Measurements from ENCODE around the gene KREMEN1.
A peak's percentile ranks its signal among the peaks of the same experiment; 100 is the strongest.
"Not testable (repeated sequence)": the region's sequence is repeated elsewhere in the genome, so short reads cannot be mapped to it uniquely, and the experiment has no call there.

KREMEN1 gene

DNA sequence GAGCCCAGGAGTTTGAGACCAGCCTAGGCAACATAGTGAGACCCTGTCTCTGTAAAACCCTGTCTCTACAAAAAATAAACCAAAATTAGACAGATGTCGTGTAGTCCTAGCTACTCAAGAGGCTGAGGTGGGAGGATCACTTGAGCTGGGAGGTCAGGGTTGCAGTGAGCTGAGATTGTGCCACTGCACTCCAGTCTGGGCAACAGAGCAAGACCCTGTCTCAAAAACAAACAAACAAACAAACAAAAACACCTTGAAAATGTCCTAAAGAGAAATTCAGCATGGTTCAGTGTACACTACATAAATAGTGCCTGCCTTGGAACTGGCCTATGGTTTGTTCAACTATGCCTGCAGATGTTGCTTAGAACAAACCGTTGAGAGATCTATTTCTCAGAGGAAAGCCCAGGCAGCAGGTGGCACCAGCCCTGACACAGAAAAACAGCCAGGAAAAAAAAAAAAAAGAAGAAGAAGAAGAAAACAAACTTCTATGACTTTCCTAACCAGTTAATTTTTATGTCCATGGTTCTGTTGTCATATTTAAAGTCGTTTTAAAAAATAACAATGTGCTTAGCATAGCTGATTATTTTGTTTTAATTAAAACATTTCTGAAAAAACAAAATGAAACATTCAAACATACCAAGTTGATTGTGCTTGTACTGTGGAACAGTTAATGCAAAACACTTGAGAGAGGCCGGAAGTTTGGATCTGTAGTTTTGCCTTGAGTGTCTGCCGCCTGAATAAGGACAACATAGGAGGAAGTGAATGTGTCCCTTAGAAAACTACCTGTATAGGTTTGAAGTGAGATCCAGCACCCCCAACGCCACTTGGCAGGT is 5.4 kb downstream of the KREMEN1 start:
- no peak for DNase-seq (ENCODE audit: low read depth, low spot score)

DNA sequence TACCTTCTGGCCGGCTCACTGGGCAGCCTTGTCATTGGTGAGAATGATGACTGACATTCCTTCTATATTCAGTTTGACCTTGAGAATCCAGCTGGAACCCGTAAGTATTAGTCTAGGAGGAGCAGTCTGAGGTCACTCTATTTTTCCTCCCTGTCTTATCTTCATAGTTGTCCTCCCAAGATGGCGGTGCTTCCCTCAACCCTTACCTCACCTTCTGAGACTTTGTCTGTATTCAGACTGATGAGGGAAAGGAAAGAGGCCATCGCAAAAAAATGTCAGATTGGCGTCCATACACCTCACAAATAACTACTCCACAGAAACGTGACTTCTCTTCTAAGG is 6.0 kb downstream of the KREMEN1 start:
- DNase-seq (ENCODE audit: low read depth, low spot score): no peak

DNA sequence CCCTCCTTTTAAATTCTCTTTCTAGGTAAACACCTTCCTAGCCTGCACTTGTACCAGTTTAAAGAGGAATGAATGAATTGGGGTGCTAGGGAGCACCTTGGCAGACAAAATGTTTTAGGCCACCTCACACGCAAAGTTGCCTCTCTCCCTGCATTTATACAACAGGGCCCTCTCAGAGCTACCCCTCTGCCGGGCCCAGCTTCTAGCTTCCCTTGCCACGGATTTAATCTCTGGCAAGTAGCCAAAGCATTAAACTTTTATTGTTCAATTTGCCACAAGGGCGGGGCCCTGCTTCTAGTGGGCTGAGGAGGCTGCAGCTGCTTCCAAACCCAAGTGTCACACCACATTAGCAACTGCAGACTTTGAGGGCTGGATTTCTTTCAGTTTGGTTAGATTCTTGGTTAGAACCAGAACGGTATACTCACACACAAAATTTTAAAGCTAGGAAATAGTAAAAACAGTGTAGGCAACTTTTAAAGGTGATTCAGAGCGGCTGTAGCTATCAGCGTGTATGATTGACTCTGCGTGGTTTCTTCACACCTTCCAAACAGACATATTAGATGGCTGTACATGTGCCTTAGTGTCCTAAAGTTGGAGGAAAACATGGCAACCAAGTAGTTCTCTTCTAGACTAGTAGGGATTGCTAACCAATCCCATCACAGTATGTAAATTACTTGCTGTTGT is 6.5 kb downstream of the KREMEN1 start:
- DNase-seq (ENCODE audit: low read depth, low spot score): no peak

DNA sequence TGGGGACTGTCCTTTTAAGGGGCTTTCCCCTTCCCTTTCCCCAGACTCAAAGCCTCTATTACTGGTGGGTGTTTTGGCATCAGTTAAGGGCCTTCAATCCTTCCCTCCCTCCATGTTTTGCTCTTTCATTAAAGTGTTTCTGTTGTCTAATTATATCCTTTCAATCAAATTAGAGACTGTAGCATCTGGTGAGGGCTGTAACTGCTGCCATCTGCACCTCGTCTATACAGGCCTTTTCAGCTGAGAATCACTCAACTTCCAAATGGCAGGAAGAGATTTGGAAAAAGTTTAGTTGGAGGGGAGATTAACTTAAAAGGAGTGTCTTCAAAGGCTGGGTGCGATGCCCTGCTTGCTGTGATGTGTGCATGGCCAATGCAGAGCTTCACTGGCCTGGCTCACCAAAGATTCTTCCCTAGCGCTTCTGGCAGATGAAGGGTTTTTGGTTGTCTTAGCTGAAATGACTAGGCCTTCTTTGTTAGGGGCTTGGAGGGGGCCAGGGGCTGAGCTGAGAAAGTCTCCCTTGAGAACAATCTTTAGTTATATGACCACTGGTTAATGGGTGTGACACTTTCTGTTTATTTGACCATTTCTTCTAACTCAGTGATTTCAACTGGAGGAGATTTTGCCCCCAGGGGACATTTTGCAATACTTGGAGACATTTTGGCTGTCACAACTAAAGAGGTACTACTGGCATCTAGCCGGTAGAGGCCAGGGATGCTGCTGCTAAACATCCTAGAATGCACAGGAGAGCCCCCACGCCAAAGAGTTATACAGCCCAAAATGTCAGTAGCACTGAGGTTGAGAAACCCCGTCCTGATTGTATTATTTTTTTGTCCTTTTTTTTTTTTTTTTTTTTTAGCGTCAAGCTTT is 7.5 kb downstream of the KREMEN1 start:
- DNase-seq (ENCODE audit: low read depth, low spot score): no peak

DNA sequence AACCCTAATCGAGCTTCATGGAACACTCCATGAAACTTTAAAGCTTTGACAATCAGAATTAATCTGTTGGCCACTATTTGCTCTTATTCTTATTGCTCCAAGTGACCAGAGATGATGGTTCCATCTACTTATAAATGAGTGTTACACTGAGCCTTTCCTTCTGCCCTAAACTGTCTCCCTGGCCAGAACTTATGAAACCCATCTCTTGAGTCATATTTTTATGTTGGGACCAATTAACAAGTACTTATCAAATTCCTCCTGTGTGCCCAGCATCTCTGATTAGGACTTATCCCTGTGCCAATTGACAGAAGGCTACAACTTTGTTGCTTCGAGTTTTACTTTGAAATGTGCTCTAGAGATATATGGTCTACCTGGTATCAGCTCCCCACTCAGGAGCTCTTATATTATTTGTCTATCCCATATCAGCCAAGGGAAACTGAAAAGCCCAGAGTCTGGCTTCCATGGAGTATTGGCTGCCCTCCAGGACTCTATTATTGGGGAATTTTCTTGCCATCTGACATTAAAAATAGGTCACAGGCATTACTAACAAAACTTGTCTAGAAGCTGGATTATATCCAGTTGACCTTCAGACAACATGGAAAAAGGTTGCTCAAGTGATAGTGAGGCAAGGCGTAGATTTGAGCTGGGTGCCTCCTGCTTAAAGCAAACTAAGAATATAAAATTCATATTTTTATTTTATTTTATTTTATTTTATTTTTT is 8.8 kb downstream of the KREMEN1 start:
- DNase-seq (ENCODE audit: low read depth, low spot score): no peak

DNA sequence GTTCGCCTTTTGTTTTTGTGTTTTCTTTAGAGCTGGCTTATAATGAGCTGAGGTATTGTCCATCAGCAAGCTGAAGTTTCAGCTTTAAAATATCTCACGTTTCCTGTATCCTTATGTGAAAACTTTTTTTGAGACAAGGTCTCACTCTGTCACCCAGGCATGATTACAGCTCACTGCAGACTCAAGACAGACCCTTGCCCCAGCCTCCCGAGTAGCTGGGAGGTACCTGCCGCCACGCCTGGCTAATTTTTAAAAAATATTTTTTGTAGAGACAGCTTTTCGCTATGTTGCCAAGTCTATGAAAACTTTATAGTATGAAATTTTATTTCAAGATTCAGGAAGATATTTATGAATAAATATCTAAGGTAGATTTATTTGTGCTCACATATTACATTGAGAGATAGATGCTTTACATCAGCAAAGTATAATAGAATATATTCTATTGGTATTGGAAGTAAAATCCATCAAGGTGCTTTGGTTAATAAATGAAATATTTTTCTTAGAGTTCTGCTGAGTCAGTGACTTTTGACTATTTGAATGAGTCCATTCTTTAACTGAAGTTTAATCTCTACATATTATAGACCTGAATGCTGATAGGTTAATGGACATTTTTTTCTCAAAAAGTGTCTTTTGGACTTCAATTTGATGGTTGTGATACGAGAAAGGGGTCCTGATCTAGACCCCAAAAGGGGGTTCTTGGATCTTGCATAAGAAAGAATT is 10.2 kb downstream of the KREMEN1 start:
- no peak for DNase-seq (ENCODE audit: low read depth, low spot score)

DNA sequence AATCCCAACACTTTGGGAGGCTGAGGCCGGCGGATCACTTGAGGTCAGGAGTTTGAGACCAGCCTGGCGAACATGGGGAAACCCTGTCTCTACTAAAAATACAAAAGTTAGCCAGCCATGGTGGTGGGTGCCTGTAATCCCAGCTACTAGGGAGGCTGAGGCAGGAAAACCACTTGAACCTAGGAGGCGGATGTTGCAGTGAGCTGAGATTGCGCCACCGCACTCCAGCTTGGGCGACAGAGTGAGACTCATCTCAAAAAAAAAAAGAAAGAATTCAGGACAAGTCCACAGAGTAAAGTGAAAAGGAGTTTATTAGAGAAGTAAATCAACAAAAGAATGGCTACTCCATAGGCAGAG is 10.7 kb downstream of the KREMEN1 start:
- not testable (repeated sequence) for DNase-seq (ENCODE audit: low read depth, low spot score)

DNA sequence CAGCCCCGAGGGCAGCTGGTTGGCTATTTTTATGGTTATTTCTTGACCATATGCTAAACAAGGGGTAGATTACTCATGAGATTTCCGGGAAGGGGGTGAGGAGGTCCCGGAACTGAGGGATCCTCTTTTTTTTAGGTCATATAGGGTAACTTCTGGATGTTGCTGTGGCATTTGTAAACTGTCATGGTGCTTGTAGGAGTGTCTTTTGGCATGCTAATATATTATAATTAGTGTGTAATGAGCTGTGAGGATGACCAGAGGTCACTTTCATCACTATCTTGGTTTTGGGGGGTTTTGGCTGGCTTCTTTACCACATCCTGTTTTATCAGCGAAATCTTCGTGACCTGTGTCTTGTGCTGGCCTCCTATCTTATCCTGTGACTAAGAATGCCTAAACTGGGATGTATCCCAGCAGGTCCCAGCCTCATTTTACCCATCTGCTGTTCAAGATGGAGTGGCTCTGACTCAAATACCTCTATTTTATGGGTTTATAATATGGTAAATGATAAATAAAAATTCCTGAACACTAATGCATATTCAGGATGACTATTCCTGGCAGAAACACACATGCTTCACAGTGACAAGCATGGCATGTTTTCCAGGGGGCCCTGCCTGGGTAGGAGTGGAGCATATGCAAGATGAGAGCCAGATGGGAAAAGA is 11.2 kb downstream of the KREMEN1 start:
- DNase-seq (ENCODE audit: low read depth, low spot score): no peak

DNA sequence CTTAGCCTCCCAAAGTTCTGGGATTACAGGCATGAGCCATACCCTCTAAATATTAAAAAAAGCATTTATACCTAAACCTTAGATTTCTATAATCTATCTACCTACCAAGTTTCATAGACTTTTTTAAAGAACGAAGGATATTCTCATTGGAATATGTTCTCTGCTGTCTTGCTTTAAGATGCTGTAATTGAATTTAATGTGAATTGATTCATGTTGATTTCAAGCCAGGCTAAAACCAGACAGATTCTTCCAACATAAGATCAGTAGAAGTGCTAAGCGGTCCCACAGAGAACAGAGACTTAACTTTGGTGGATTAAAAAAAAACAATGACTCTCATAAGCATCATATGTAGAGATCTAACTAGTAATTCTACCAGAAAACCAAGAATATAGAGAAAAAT is 14.2 kb downstream of the KREMEN1 start:
- no peak for DNase-seq (ENCODE audit: low read depth, low spot score)

DNA sequence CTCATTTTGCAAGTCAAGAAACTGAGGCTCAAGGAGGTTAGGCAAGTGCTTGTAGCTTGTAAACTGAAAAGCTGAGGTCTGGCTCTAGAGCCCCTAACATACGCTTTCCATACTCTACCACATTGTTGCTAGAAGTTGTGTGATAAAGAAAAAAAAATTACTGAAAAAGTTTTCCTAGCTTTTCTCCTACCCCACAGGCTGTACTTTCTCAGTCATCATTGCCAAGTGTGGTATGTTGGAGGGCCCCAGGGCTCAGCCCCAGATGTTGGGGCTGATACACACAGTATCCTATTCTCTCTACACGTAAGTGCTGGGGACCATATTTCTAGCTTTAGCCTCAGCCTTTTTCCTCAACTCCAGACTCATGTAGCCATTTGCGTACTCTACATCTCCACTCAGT is 16.0 kb downstream of the KREMEN1 start:
- DNase-seq (ENCODE audit: low read depth, low spot score): no peak

DNA sequence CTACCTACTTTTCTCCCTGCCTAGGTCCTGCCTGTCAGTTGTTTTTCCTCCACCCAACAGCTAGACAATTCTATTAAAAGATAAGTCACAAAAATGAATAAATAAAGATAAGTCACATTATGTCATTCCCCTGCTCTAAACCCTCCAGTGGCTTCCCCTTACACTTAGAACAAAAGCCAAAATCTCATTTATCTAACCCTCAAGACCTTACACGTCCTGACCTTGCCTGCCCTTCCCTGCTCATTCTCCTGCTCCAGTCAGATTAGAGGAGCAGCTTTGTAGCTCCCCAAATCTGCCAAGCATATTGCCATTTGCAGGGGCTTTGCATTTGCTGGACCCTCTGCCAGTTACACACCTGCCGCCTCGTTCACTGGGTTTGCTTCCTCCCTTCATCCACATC is 16.7 kb downstream of the KREMEN1 start:
- DNase-seq (ENCODE audit: low read depth, low spot score): no peak

DNA sequence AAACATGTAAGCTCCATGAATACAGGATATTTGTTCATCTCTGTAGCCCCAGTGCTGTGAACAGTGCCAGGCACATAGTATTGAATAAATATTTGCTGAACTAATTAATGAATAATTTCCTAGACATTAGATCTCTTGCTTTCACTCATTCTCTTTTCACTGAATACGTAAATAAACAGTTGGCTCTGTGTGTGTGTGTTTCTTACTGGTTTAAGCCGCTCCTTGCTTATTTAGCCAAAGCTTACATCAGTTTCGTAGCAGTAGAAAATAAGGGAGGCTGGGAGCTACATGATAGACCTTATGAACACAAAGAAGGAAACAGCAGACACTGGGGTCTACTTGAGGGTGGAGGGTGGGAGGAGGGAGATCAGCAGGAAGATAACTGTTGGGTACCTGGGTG is 17.2 kb downstream of the KREMEN1 start:
- DNase-seq (ENCODE audit: low read depth, low spot score): no peak

DNA sequence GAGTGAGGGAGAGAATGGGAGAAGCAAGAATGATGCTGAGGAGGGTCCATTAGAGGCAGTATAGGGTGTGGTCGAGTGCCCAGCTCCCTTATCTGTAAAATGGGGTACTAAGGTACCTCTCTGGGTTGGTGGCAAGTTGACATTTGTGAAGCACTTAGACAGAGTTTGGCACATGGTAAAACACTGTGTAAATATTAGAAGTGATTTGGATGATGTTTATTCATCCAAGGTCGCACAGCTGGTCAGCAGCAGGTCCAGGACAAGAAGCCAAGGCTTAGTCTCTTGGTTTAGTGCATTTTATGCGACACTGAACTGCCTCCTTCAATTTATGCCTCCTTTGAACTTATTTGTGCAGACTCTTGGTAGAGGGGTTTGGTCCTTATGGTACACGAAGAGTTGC is 19.4 kb downstream of the KREMEN1 start:
- DNase-seq (ENCODE audit: low read depth, low spot score): no peak

DNA sequence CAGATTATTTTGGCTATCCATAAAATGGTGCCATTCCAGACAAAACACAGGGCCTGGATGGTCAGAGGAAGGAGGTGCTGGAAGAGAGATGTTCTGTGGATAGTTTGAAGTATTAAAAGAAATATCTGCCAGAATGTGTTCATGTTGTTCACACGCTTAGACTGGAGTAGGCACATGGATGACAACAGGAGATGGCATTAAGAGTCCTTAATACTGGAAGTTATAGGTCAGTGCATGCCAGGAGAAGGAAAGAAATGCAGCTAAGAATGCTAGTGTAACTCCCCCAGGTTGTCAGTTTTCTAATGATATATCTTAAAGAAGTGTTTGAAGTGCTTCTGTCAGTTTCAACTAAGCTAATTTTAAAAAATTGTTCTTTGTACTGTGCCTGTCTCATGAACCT is 20.2 kb downstream of the KREMEN1 start:
- DNase-seq (ENCODE audit: low read depth, low spot score): no peak

DNA sequence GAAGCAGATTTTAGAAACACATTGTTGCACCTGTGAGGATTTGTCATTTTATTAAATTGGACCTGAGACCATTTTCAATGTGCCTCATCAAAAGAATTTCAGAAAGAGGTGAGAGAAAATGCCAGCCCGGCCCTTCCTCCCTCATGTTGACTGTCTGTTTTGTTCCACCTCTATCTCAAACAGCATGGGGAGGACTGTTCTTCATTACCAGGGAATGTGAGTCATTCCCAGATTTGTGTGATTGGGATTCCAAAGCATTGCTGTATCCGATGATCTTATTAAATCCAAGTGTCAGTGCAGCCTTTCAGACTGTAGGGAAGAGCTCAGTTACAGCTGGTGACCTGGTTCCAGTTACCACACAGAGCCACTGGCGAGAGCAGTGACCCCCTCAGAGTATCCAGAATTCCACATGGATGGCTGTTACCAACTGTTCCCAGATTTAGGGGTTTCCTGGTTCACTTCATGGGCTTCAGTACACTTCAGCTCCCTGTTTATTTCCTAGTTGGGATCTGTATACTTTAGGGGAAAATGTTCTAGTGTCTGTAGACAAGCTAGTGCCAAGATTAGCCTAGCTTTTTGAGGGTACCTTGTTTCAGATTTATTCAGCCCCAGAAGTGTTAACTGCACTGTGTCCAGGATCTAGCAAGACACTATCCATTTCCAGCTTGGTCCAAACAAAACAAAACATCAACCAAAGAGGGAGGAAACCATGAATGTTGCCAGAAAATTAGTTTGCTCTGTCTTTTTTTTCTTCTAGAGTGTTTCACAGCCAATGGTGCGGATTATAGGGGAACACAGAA is 20.9 kb downstream of the KREMEN1 start:
- no peak for DNase-seq (ENCODE audit: low read depth, low spot score)

DNA sequence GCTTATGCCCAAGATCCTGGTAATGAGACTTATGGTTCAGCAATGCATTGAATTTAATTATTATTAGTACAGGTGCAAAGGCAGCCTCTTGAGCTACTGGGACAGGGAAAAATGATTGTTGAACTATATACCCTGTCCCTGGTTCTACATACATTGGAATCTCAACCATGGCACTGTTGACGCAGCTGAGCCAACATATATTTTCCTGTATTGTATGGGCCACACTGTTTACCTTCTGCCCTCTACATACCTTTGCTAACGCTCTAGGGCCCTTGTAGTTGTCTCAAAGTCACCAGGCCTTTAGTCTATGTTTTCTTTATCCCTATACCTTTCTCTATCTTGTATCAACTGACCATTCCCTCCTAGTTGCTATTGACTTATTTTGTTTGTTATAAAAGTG is 22.6 kb downstream of the KREMEN1 start:
- no peak for DNase-seq (ENCODE audit: low read depth, low spot score)

DNA sequence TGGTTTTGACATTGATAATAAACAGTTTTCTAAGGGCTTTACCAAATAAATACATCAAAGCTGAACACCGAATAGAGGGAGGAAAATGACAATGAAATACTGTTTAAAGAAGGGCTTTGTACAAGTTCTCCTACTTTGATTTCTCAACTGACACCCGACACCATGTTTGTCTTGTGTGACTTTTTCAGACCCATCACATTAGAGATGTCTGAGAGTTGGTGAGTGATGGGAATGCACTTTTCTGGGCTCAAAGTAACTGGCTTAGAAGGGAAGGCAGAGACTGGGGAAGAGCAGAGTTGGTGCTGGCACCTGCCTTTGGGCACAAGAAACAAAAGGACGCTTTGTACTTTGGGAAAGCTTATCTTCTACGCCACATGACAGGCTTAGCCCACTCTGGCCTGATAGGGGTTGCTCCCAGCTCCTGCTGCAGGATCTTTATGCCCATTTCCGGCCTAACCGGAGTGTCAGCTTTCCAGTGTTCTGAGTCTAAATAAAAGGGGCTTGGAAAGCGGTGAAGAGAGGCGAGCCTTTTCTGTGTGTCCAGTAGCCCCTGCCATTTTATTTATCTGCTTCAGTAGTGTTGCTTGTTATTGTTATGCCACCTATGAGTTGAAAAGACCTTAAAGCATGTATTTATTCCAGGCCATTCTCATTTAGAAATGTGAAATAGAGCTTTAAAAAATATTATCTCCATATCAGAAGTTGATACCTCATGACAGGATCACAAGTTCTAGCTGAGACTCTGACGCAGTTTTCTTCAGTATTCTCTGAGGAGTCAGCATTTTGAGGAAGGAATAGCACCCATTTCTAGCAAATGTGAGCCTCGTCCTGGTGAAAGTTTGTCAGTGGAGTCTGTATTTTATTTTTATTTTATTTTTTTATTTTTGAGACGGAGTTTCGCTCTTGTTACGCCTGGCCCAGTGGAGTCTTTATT is 24.2 kb downstream of the KREMEN1 start:
- DNase-seq (ENCODE audit: low read depth, low spot score): peak; percentile 65

DNA sequence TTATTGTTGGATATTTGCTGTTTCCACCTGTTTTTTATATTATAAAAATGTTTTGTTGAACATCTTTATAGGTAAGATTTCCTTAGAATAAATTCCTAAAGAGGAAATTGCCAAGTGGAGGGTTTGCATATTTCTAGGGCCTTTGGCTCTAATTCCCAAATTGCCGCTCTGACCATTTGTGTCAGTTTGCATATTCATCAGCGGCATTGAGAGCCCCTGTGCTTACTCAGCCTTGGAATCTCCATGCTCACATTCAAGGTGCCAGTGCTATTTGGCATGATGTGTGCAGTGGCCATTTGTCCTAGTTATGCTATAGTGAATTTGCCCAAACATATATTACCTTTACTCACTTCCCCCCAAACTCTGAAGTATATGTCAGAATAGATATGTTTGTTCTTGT is 25.5 kb downstream of the KREMEN1 start:
- no peak for DNase-seq (ENCODE audit: low read depth, low spot score)

DNA sequence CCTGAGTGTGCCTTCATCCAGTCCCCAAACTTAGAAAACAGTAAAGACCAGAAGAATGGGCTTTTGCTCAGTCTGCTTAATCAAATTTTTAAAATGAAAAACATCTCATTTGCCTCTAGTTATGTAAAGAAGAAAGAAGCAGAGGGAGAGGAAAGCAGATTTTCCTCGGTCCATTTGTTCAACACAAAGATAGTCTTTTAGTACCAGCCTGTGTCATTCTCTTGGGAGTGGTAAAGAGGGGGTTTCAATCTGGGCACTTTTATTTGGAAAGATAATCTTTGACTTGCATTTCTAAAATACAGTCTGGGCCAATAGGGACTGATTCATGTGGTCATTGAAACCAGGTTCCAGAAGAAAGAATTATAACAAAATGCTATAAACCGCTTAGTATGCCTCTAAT is 29.5 kb downstream of the KREMEN1 start:
- no peak for DNase-seq (ENCODE audit: low read depth, low spot score)

All from ELF-1 (cell line).